HG03521 (cell line): ENCODE results near the gene RAB27A.
"Not testable (repeated sequence)": the region's sequence is repeated elsewhere in the genome, so short reads cannot be mapped to it uniquely, and the experiment has no call there.

Source experiments
- ATAC-seq: cut with Tn5 transposase; IDR thresholded peaks from one replicate; pipeline ENCODE4 v1.9.1; 2021; ENCODE audit warnings: mild to moderate bottlenecking, moderate library complexity; ENCODE audit not compliant: unreplicated experiment

The RAB27A gene

GRCh38 chr15:55289746-55290527, at the start of gene RAB27A:
TSS of gene RAB27A (minus strand) at chr15:55289813. CDS start at chr15:55234934, 54,879 bp downstream.
- peak; percentile 59 for ATAC-seq

GRCh38 chr15:55337160-55337559, 47.5 kb upstream of the RAB27A start:
- no peak for ATAC-seq

GRCh38 chr15:55334997-55335396, 45.4 kb upstream of the RAB27A start:
- ATAC-seq = no peak

- no peak for ATAC-seq
Measured at GRCh38 chr15:55334371-55334770, 44.8 kb upstream of the RAB27A start.

GRCh38 chr15:55327387-55327786, 37.8 kb upstream of the RAB27A start:
- ATAC-seq = no peak

- no peak for ATAC-seq
Measured at GRCh38 chr15:55322467-55322866, 32.9 kb upstream of the RAB27A start.

- ATAC-seq = no peak
Measured at GRCh38 chr15:55320963-55321362, 31.4 kb upstream of the RAB27A start.

- ATAC-seq = no peak
Measured at GRCh38 chr15:55320238-55320550, 30.6 kb upstream of the RAB27A start.

- ATAC-seq = peak; percentile 51
Measured at GRCh38 chr15:55319537-55320237, 30.1 kb upstream of the RAB27A start.

GRCh38 chr15:55318588-55319494, 29.2 kb upstream of the RAB27A start, which contains the start of the genes PIGB and PIGBOS1:
TSS of gene PIGB (plus strand) at chr15:55319222. CDS start at chr15:55319251, 29 bp downstream.
TSS of gene PIGBOS1 (minus strand) at chr15:55319123. CDS start at chr15:55317792, 1,331 bp downstream.
- ATAC-seq = peak; percentile 88

- ATAC-seq = not testable (repeated sequence)
Measured at GRCh38 chr15:55302801-55303200, 13.2 kb upstream of the RAB27A start.

GRCh38 chr15:55297315-55297714, 7.7 kb upstream of the RAB27A start:
- no peak for ATAC-seq

- peak; percentile 68 for ATAC-seq
Measured at GRCh38 chr15:55290528-55291057, 980 bp upstream of the RAB27A start.

GRCh38 chr15:55289011-55289745, 435 bp downstream of the RAB27A start:
- ATAC-seq = peak; percentile 27

- ATAC-seq = no peak
Measured at GRCh38 chr15:55288006-55288717, 1.5 kb downstream of the RAB27A start.

GRCh38 chr15:55286442-55287189, 3.0 kb downstream of the RAB27A start:
- not testable (repeated sequence) for ATAC-seq

GRCh38 chr15:55284426-55284825, 5.2 kb downstream of the RAB27A start:
- no peak for ATAC-seq

- no peak for ATAC-seq
Measured at GRCh38 chr15:55283379-55284147, 6.0 kb downstream of the RAB27A start.
